MM.1S (cell line): ENCODE results near the gene CACNA1E.

Experiments
- CTCF ChIP-seq: fragments of 300-600 bp; sonication (generic); IDR thresholded peaks from 2 replicates; pipeline ENCODE4 v1.5.1; 2016; ENCODE audit warnings: antibody characterized with exemption, low read length, mixed read lengths
- EZH2 ChIP-seq: fragments of 300-600 bp; sonication (generic); optimal IDR thresholded peaks from 2 replicates; pipeline ENCODE3; 2017; ENCODE audit warnings: low read depth, mild to moderate bottlenecking, antibody characterized with exemption, low read length, mixed read lengths
- EZH2phosphoT487 ChIP-seq: fragments of 300-600 bp; sonication (generic); IDR thresholded peaks from 2 replicates; pipeline ENCODE4 v1.6.1; 2018; ENCODE audit warnings: antibody characterized with exemption, low read length

GRCh38 chr1:181655756-181656155 lies 172.4 kb downstream of the CACNA1E start:
- TF ChIP-seq CTCF (no peak), EZH2phosphoT487 (no peak), EZH2 (no peak)
